ENCODE data around the gene TANGO6. TPM values are rescaled to one million over a fixed set of nuclear protein-coding genes. Genes with fewer than 3 reads are reported as not detected.

TANGO6 gene
- total and polyA plus RNA-seq, 2 donors from 2014 or later, result 4.5 to 20.6 TPM

DNA sequence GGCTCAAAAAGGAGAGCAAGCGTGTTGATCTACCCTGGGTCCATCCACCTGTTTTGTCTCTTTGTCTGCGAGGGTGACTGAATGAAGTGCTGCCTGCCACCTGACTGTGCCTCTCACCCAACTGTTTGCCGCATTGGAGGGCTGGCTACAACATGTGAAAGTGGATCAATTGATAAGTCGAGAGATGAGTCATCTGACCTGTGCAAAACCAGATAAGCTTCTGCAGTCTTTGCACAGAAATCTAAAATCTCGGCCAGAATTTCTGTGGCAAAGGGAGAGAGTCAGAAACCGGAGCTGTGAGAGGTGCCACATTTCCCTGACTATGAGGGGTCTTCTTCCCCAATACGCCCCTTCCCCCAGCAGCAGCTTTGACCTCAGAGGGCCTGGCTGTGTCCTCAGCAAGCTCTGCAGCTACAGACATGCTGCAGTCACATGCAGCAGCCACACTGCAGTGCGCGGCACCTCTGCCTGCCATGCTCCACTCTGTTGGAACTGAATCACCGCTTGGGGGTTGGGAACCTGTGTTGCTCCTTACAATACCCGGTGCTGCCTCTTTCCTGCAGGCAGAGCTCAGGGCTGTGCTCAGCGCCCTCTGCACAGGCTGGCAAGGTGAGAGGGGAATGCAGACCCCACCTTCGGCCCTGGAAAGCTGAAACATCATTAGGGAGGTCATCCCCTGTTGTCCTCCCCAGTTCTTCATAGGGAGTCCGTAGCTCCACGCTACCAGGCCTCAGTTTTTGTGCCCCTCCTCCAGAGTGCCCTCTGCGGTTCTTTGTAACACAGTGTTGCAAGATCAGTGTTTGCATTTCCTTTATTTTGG, 246.0 kb downstream of the TANGO6 start:
- no peak for FAIRE-seq
- H3K27ac ChIP-seq (ENCODE audit: low read depth in 2 of 2, low read length in 2 of 2), result no peak overlapping the region
- TF ChIP-seq, protein P1, sequence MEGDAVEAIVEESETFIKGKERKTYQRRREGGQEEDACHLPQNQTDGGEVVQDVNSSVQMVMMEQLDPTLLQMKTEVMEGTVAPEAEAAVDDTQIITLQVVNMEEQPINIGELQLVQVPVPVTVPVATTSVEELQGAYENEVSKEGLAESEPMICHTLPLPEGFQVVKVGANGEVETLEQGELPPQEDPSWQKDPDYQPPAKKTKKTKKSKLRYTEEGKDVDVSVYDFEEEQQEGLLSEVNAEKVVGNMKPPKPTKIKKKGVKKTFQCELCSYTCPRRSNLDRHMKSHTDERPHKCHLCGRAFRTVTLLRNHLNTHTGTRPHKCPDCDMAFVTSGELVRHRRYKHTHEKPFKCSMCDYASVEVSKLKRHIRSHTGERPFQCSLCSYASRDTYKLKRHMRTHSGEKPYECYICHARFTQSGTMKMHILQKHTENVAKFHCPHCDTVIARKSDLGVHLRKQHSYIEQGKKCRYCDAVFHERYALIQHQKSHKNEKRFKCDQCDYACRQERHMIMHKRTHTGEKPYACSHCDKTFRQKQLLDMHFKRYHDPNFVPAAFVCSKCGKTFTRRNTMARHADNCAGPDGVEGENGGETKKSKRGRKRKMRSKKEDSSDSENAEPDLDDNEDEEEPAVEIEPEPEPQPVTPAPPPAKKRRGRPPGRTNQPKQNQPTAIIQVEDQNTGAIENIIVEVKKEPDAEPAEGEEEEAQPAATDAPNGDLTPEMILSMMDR (IDR thresholded peaks at IDR 0.05; ENCODE audit: borderline replicate concordance, extremely low read depth, insufficient read depth), result no peak

DNA sequence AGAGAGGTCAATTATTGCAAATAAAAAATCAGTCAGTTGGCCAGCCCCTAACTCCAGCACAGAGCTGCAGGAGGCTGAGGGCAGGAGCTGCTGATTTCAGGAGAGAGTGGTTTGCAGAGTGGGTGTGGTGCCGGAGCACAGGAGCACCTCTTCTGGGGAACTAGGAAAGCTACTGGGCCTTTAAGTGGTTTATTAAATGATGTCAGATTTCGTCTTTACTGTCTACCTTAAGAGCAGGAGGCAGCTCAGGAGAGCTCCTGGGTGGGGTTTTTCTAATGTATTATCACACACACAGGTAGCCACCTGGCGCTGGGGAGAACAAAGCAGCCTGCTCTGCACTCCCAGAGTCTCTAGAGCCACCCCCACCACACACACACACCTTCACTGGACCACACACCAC, 250.6 kb downstream of the TANGO6 start:
- H3K9me3 ChIP-seq (ENCODE audit: control insufficient read depth in 2 of 3, insufficient read depth in 1 of 3, low read length in 3 of 3), result no peaks in the 10 kb centered on the region
- no peaks in the 10 kb centered on the region for H3K27me3 ChIP-seq (ENCODE audit: control insufficient read depth, insufficient read depth, low read length)
- no peak overlapping the region for H3K27ac ChIP-seq (ENCODE audit: low read depth in 2 of 2, low read length in 2 of 2)
- no peaks in the 10 kb centered on the region for H3K36me3 ChIP-seq (ENCODE audit: control insufficient read depth in 2 of 3, insufficient read depth in 3 of 3, low read length in 3 of 3)
- no peak for DNase-seq
- no peak overlapping the region for H3K4me3 ChIP-seq (ENCODE audit: low read length in 3 of 3)
- H3K4me1 ChIP-seq (ENCODE audit: control insufficient read depth in 2 of 3, insufficient read depth in 2 of 3, low read depth in 1 of 3, low read length in 3 of 3), result no peaks in the 10 kb centered on the region
- H3K9ac ChIP-seq (ENCODE audit: low read length in 3 of 3), result no peak overlapping the region
- intact Hi-C loops (cut with DNase I), result no loop called here
- no peak for FAIRE-seq
- TF ChIP-seq, protein P1 (IDR thresholded peaks at IDR 0.05; ENCODE audit: borderline replicate concordance, extremely low read depth, insufficient read depth), result no peak

More for the DNA sequence above, 246.0 kb downstream of the TANGO6 start:
- H3K36me3 ChIP-seq (ENCODE audit: control insufficient read depth in 2 of 3, insufficient read depth in 3 of 3, low read length in 3 of 3), result no peaks in the 10 kb centered on the region
- H3K9ac ChIP-seq (ENCODE audit: low read length in 3 of 3), result no peak overlapping the region
- intact Hi-C loops (cut with DNase I), result no loop called here
- no peaks in the 10 kb centered on the region for H3K9me3 ChIP-seq (ENCODE audit: control insufficient read depth in 2 of 3, insufficient read depth in 1 of 3, low read length in 3 of 3)
- H3K4me3 ChIP-seq (ENCODE audit: low read length in 3 of 3), result no peak overlapping the region
- DNase-seq, result peak in 4 of 5 donors; percentile 44 to 71 (median 58)
- no peaks in the 10 kb centered on the region for H3K27me3 ChIP-seq (ENCODE audit: control insufficient read depth, insufficient read depth, low read length)
- H3K4me1 ChIP-seq (ENCODE audit: control insufficient read depth in 2 of 3, insufficient read depth in 2 of 3, low read depth in 1 of 3, low read length in 3 of 3), result peaks cover 0 to 4% (median 0%) of the 10 kb centered on the region in 3 donors

DNA sequence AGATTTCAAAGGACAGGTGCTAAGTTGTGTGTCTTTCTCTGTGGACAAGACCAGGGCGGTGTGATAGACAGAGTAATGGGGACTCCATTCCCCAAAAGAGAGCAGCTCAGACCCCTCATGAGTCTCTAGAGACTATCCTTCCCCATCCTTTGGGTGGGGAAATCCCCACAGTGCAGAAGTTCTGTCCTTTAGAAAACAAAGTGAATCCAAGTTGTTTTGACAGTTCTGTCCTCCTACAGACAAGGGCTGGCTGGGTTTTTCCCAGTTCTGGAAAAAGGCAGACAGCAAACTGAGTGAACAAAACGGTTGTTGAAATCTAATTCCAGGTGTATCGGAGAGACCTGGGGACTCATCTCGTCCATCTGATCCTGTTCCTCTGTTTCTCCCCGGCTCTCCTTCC, 251.2 kb downstream of the TANGO6 start:
- H3K4me1 ChIP-seq (ENCODE audit: control insufficient read depth in 2 of 3, insufficient read depth in 2 of 3, low read depth in 1 of 3, low read length in 3 of 3), result peaks cover 0 to under 1% (median 0%) of the 10 kb centered on the region in 3 donors

More for the DNA sequence above, 251.2 kb downstream of the TANGO6 start:
- no peak overlapping the region for H3K27ac ChIP-seq (ENCODE audit: low read depth in 2 of 2, low read length in 2 of 2)
- H3K9me3 ChIP-seq (ENCODE audit: control insufficient read depth in 2 of 3, insufficient read depth in 1 of 3, low read length in 3 of 3), result no peaks in the 10 kb centered on the region
- FAIRE-seq, result no peak
- TF ChIP-seq, protein P1 (IDR thresholded peaks at IDR 0.05; ENCODE audit: borderline replicate concordance, extremely low read depth, insufficient read depth), result no peak
- H3K9ac ChIP-seq (ENCODE audit: low read length in 3 of 3), result no peak overlapping the region
- no peak overlapping the region for H3K4me3 ChIP-seq (ENCODE audit: low read length in 3 of 3)
- H3K27me3 ChIP-seq (ENCODE audit: control insufficient read depth, insufficient read depth, low read length), result no peaks in the 10 kb centered on the region
- no peaks in the 10 kb centered on the region for H3K36me3 ChIP-seq (ENCODE audit: control insufficient read depth in 2 of 3, insufficient read depth in 3 of 3, low read length in 3 of 3)
- intact Hi-C loops (cut with DNase I), result no loop called here
- no peak for DNase-seq
